ENCODE data around the gene NMNAT1. TPM values are rescaled to one million over a fixed set of nuclear protein-coding genes. Genes with fewer than 3 reads are reported as not detected.

The NMNAT1 gene
- total RNA-seq, 1 experiment from 2014 or later, result 7.6 TPM

DNA sequence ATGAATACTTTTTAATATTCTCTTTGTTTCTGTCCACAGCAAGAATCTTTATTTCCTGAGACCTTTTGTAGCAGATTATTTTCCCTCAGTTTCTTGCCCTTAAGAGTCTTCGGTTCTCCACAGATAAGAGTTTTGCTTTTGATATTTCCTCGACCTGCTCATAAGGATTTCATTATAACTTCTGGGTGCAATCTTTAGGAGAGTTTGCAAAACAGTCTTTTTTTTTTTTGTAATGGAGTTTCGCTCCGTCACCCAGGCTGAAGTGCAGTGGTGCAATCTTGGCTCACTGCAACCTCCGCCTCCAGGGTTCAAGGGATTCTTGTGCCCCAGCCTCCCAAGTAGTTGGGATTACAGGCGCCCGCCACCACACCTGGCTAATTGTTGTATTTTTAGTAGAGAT is 79.4 kb downstream of the NMNAT1 start:
- in situ Hi-C loops (cut with HindIII; ENCODE audit: low pct_unique_long_range_greater_than_20kb, low sequenced_read_pairs), result no loop called here
- Histone ChIP-seq H3K27ac (ENCODE audit: low read length) (no peak overlapping the region), H3K36me3 (ENCODE audit: control insufficient read depth, insufficient read depth, low read length) (no peaks in the 10 kb centered on the region), H3K9me3 (ENCODE audit: control insufficient read depth, insufficient read depth, low read depth, low read length) (no peaks in the 10 kb centered on the region), H3K4me1 (ENCODE audit: control insufficient read depth, insufficient read depth, low read length) (no peaks in the 10 kb centered on the region), H3K4me3 (ENCODE audit: low read depth in 2 of 2, low read length in 2 of 2) (no peak overlapping the region), H3K27me3 (ENCODE audit: control insufficient read depth, insufficient read depth, low read length) (no peaks in the 10 kb centered on the region)
- DNase-seq (ENCODE audit: low read depth, low spot score) (no peak), ATAC-seq (no peak)
- ChIA-PET CTCF (no interaction called here), POLR2A (no interaction called here)
- BruUV-seq (replicated peaks), result no TSS peak
- TF ChIP-seq, protein P1, sequence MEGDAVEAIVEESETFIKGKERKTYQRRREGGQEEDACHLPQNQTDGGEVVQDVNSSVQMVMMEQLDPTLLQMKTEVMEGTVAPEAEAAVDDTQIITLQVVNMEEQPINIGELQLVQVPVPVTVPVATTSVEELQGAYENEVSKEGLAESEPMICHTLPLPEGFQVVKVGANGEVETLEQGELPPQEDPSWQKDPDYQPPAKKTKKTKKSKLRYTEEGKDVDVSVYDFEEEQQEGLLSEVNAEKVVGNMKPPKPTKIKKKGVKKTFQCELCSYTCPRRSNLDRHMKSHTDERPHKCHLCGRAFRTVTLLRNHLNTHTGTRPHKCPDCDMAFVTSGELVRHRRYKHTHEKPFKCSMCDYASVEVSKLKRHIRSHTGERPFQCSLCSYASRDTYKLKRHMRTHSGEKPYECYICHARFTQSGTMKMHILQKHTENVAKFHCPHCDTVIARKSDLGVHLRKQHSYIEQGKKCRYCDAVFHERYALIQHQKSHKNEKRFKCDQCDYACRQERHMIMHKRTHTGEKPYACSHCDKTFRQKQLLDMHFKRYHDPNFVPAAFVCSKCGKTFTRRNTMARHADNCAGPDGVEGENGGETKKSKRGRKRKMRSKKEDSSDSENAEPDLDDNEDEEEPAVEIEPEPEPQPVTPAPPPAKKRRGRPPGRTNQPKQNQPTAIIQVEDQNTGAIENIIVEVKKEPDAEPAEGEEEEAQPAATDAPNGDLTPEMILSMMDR (IDR thresholded peaks at IDR 0.05), result no peak
- TF ChIP-seq POLR2AphosphoS5 (IDR thresholded peaks at IDR 0.05; ENCODE audit: low read depth, low read length) (no peak), TCF7L2 (IDR thresholded peaks at IDR 0.05; ENCODE audit: low read depth, low read length) (no peak), SIN3A (IDR thresholded peaks at IDR 0.05; ENCODE audit: borderline replicate concordance, insufficient read depth, low read depth, low read length) (no peak)
- TF ChIP-seq, protein P2, sequence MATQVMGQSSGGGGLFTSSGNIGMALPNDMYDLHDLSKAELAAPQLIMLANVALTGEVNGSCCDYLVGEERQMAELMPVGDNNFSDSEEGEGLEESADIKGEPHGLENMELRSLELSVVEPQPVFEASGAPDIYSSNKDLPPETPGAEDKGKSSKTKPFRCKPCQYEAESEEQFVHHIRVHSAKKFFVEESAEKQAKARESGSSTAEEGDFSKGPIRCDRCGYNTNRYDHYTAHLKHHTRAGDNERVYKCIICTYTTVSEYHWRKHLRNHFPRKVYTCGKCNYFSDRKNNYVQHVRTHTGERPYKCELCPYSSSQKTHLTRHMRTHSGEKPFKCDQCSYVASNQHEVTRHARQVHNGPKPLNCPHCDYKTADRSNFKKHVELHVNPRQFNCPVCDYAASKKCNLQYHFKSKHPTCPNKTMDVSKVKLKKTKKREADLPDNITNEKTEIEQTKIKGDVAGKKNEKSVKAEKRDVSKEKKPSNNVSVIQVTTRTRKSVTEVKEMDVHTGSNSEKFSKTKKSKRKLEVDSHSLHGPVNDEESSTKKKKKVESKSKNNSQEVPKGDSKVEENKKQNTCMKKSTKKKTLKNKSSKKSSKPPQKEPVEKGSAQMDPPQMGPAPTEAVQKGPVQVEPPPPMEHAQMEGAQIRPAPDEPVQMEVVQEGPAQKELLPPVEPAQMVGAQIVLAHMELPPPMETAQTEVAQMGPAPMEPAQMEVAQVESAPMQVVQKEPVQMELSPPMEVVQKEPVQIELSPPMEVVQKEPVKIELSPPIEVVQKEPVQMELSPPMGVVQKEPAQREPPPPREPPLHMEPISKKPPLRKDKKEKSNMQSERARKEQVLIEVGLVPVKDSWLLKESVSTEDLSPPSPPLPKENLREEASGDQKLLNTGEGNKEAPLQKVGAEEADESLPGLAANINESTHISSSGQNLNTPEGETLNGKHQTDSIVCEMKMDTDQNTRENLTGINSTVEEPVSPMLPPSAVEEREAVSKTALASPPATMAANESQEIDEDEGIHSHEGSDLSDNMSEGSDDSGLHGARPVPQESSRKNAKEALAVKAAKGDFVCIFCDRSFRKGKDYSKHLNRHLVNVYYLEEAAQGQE (IDR thresholded peaks at IDR 0.05; ENCODE audit: insufficient read depth in 1 of 2, low read depth in 2 of 2, low read length in 1 of 2), result no peak
- intact Hi-C loops (cut with micrococcal nuclease; ENCODE audit: unreplicated experiment), result no loop called here

DNA sequence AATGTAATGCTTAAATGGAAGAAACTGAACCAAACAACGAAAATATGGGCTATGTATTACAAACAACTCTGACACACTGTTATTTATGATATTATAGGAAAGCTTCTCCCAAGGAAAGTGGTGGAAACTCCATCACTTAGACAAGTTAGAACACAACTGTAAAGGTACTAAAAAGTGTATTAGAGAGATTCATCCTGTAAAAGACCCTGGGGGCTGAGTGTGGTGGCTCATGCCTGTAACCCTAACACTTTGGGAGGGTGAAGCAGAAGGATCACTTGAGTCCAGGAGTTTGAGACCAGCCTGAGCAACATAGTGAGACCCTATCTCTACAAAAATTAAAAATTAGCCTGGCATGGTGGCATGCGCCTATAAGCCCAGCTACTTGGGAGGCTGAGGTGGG is 82.1 kb downstream of the NMNAT1 start:
- CTCF ChIA-PET, result no interaction called here

More for the DNA sequence above, 82.1 kb downstream of the NMNAT1 start:
- in situ Hi-C loops (cut with HindIII; ENCODE audit: low pct_unique_long_range_greater_than_20kb, low sequenced_read_pairs), result no loop called here
- Histone ChIP-seq H3K9me3 (ENCODE audit: control insufficient read depth, insufficient read depth, low read depth, low read length) (no peaks in the 10 kb centered on the region), H3K4me3 (ENCODE audit: low read depth in 2 of 2, low read length in 2 of 2) (no peak overlapping the region), H3K4me1 (ENCODE audit: control insufficient read depth, insufficient read depth, low read length) (no peaks in the 10 kb centered on the region; the same call in 1 of the 2 replicates), H3K27me3 (ENCODE audit: control insufficient read depth, insufficient read depth, low read length) (no peaks in the 10 kb centered on the region), H3K27ac (ENCODE audit: low read length) (no peak overlapping the region), H3K36me3 (ENCODE audit: control insufficient read depth, insufficient read depth, low read length) (no peaks in the 10 kb centered on the region)
- intact Hi-C loops (cut with micrococcal nuclease; ENCODE audit: unreplicated experiment), result no loop called here
- no peak for ATAC-seq
- POLR2A ChIA-PET, result interaction anchor here (0.6 kb wide), 1 partner anchor 1036 kb away, joined by 3 read pairs; no protein-coding TSS in a partner anchor
- TF ChIP-seq, protein P2 (IDR thresholded peaks at IDR 0.05; ENCODE audit: insufficient read depth in 1 of 2, low read depth in 2 of 2, low read length in 1 of 2), result no peak
- TF ChIP-seq, protein P1 (IDR thresholded peaks at IDR 0.05), result no peak
- no peak for TF ChIP-seq TCF7L2 (IDR thresholded peaks at IDR 0.05; ENCODE audit: low read depth, low read length)
- no peak for TF ChIP-seq SIN3A (IDR thresholded peaks at IDR 0.05; ENCODE audit: borderline replicate concordance, insufficient read depth, low read depth, low read length)
- no peak for TF ChIP-seq POLR2AphosphoS5 (IDR thresholded peaks at IDR 0.05; ENCODE audit: low read depth, low read length)
- DNase-seq (ENCODE audit: low read depth, low spot score), result no peak
- BruUV-seq (replicated peaks), result no TSS peak
